Left cardiac atrium (tissue), 4 donors: ENCODE results near the gene ANKRD2. TPM values are rescaled to one million over a fixed set of nuclear protein-coding genes. Genes with fewer than 3 reads are reported as not detected.

Experiments used
- ATAC-seq, 2 donors: fragments of 200-7000 bp; cut with Tn5 transposase; one replicate each; pipeline ENCODE4 v1.9.1; 2020; ENCODE audit warnings: mild to moderate bottlenecking in 2 of 2, moderate library complexity in 2 of 2
- DNase-seq: peaks from one replicate; pipeline ENCODE4 v3.0.0-alpha.2; 2020
- intact Hi-C, 2 donors: fragments of 100-400 bp; cut with DNase I; formaldehyde crosslinking; loops; one replicate each; pipeline versions ENCODE4 v1.14.1 to v1.15.1; 2022 to 2023
- total RNA-seq, 2 donors: library from RNA; stranded (reverse); fragmentation: NEBNext Ultra II Directional; extraction: Animal tissue kit (Norgen Biotek cat#: 25700); gene quantifications; one replicate each; pipeline ENCODE4 v1.2.1, GENCODE V29; 2021
- donor health status: DM: no; HTN: yes; CAD: no.
- donor health status: DM: no; HTN: yes; CAD: no; lungs with severe emphysema.
- donor health status: DM: yes; HTN: yes; CAD: no.
- donor health status: Dilated cardiomyopathy.

Gene ANKRD2
- total RNA-seq, 2 donors from 2014 or later: 11.8 to 54.6 TPM

DNA sequence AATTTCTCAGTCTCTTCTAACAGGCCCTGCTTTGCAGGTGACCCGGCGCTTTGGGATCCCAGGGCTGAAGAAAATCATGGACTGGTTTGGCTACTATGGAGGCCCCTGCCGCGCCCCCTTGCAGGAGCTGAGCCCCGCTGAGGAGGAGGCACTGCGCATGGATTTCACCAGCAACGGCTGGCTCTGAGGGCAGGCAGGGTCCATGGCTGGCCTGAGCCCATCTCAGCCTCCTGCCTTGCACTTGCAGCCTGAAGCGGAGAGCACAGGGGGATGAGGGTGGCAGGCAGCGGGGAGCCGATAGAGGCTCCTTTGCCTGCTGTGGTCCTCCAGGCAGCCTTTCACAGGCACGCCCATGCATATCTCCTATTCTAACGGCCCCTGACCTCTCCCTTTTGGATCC, 38.9 kb downstream of the ANKRD2 start:
- DNase-seq (no peak), ATAC-seq (no peak)
- intact Hi-C loops: loop anchor here (2.0 to 10.0 kb wide), 4 partner anchors 39 to 157 kb away; partner anchors contain the start of gene ANKRD2 (in 2 of the 2)

- intact Hi-C loops: loop anchor here (5.0 to 10.0 kb wide), 3 partner anchors 40 to 158 kb away; partner anchors contain the start of gene ANKRD2 (in 1 of the 2)
- ATAC-seq (peak; percentile 60 to 73), DNase-seq (no peak)
Measured at GRCh38 chr10:97612386-97612785, 39.8 kb downstream of the ANKRD2 start.

GRCh38 chr10:97618285-97618684, 45.7 kb downstream of the ANKRD2 start:
- no peak for DNase-seq
- ATAC-seq: no peak
- intact Hi-C loops: loop anchor here (10.0 kb wide), 2 partner anchors 153 to 163 kb away; no protein-coding TSS in a partner anchor

DNA sequence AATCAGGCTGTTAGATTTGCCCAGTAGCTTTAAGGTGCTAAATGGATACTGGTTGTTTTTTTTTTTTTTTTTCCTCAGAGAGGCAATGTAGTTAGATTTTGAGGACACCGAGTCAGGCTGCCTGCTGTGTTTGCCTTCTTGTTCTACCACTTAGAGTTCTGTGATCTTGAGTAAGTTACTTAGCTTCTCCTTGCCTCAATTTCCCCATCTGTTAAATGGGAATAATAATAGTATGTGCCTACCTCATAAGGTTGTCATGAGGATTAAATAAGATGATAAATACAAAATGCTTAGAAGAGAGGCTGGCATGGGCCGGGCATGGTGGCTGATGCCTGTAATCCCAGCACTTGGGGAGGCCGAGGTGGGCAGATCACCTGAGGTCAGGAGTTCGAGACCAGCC, 46.2 kb downstream of the ANKRD2 start:
- DNase-seq (no peak), ATAC-seq (no peak)
- intact Hi-C loops: loop anchor here (10.0 kb wide), 2 partner anchors 154 to 164 kb away; no protein-coding TSS in a partner anchor

- intact Hi-C loops: no loop called here
- ATAC-seq (no peak), DNase-seq (no peak)
Measured at GRCh38 chr10:97623277-97623676, 50.7 kb downstream of the ANKRD2 start.

GRCh38 chr10:97627731-97628130, 55.2 kb downstream of the ANKRD2 start:
- DNase-seq (no peak), ATAC-seq (no peak)
- intact Hi-C loops: no loop called here

GRCh38 chr10:97628228-97628627, 55.6 kb downstream of the ANKRD2 start:
- intact Hi-C loops: no loop called here
- DNase-seq (no peak), ATAC-seq (no peak)

DNA sequence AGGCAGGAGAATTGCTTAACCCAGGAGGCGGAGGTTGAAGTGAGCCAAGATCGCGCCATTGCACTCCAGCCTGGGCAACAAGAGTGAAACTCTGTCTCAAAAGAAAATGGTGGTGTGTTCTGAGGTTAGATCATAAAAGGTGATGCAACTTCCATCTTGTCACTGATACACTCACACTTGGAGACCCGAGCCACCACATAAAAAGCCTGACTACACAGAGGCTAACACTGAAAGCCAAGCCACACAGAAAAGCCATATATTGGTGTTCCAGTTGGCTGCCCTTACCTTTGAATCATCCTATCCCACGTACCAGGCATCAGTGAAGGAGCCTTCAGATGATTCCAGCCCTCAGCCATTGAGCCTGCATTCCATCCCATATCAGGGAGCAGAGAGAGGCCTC, 56.7 kb downstream of the ANKRD2 start:
- no peak for DNase-seq
- intact Hi-C loops: no loop called here
- no peak for ATAC-seq

DNA sequence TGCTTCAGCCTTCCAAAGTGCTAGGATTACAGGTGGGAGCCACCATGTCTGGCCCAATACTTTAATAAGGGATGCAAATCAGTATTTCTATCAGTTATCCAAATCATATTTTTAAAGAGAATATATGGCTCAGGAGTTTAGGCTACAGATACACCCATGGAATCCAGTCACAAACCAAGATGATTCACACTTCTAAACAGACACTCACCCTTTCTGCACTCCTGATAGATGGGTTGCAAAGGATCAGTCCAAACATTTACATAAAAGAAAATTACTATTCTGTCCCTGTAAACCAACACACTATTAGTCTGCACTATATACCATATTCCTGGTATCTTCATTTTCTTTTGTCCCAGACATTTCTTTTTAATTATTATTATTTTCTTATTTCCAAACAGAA, 58.5 kb downstream of the ANKRD2 start:
- DNase-seq: no peak
- ATAC-seq: no peak
- intact Hi-C loops: no loop called here

- intact Hi-C loops: no loop called here
- DNase-seq (peak; percentile 96), ATAC-seq (peak; percentile 100)
Measured at GRCh38 chr10:97632949-97633884, 60.6 kb downstream of the ANKRD2 start, which contains the start of gene MORN4. Gene MORN4 (minus strand): TSS chr10:97633500. CDS start chr10:97619653, 13,847 bp downstream.

Other genes with a start within 250 kb of the ANKRD2 start
- 1 to 10 TPM; 4.9 to 7.6 TPM for gene FRAT2, start 238.1 kb upstream of the ANKRD2 start, total RNA-seq
- gene RRP12, start 171.4 kb upstream of the ANKRD2 start, total RNA-seq: 10 to 100 TPM in 1 of 2 donors, 1 to 10 TPM in 1; 7.6 to 27.2 TPM
- gene PGAM1, start 146.6 kb upstream of the ANKRD2 start, total RNA-seq: 100 to 1,000 TPM; 258 to 344 TPM
- gene EXOSC1, start 126.8 kb upstream of the ANKRD2 start, total RNA-seq: 10 to 100 TPM; 16.6 to 18.6 TPM
- gene ZDHHC16, start 126.6 kb upstream of the ANKRD2 start, total RNA-seq: 10 to 100 TPM; 26.2 to 26.5 TPM
- 10 to 100 TPM; 31.9 to 34.0 TPM for gene MMS19, start 74.4 kb upstream of the ANKRD2 start, total RNA-seq
- gene UBTD1, start 73.9 kb upstream of the ANKRD2 start, total RNA-seq: 10 to 100 TPM; 22.6 to 23.7 TPM
- 10 to 100 TPM in 1 of 2 donors, 1 to 10 TPM in 1; 7.7 to 13.2 TPM for gene HOGA1, start 11.6 kb downstream of the ANKRD2 start, total RNA-seq
- under 1 TPM in 1 of 2 donors, not detected in 1; 0.35 TPM for gene C10orf62, start 16.9 kb downstream of the ANKRD2 start, total RNA-seq
- 1 to 10 TPM; 7.0 to 8.3 TPM for gene MORN4, start 60.7 kb downstream of the ANKRD2 start, total RNA-seq
- 10 to 100 TPM; 11.2 to 12.1 TPM for gene PI4K2A, start 67.9 kb downstream of the ANKRD2 start, total RNA-seq
- 10 to 100 TPM; 13.2 to 16.3 TPM for gene AVPI1, start 114.5 kb downstream of the ANKRD2 start, total RNA-seq
- 10 to 100 TPM; 16.3 to 17.4 TPM for gene MARVELD1, start 141.0 kb downstream of the ANKRD2 start, total RNA-seq
- 10 to 100 TPM; 15.7 to 19.5 TPM for gene ZFYVE27, start 164.3 kb downstream of the ANKRD2 start, total RNA-seq
- 10 to 100 TPM; 38.9 to 83.6 TPM for gene SFRP5, start 199.2 kb downstream of the ANKRD2 start, total RNA-seq